GM23248 (cell line): ENCODE data around the gene SPEN. TPM values are rescaled to one million over a fixed set of nuclear protein-coding genes. Genes with fewer than 3 reads are reported as not detected.

ENCODE experiments used
- DNase-seq: peaks from one replicate; pipeline ENCODE4 v3.0.0-alpha.2; 2015
- H2AFZ ChIP-seq: fragments of 200-600 bp; sonication (generic); 2 replicates; pipeline ENCODE4 v1.6.1; 2016; ENCODE audit warnings: antibody characterized with exemption
- H3F3A ChIP-seq: fragments of 200-600 bp; sonication (generic); 2 replicates; pipeline ENCODE4 v1.6.1; 2016; ENCODE audit warnings: mild to moderate bottlenecking, antibody characterized with exemption, mixed run types; ENCODE audit not compliant: insufficient read depth
- H3K27ac ChIP-seq: fragments of 200-600 bp; sonication (generic); 2 replicates; pipeline ENCODE4 v1.5.1; 2016; ENCODE audit warnings: mild to moderate bottlenecking
- H3K27me3 ChIP-seq: fragments of 200-600 bp; sonication (generic); replicated peaks from 2 replicates; pipeline ENCODE4 v1.6.1; 2016; ENCODE audit warnings: mild to moderate bottlenecking; ENCODE audit not compliant: insufficient read depth
- H3K36me3 ChIP-seq: fragments of 200-600 bp; sonication (generic); 2 replicates; pipeline ENCODE4 v1.6.1; 2016; ENCODE audit warnings: low read depth, mild to moderate bottlenecking
- H3K4me1 ChIP-seq: fragments of 200-600 bp; sonication (generic); 2 replicates; pipeline ENCODE4 v1.6.1; 2016; ENCODE audit warnings: mild to moderate bottlenecking; ENCODE audit not compliant: insufficient read depth
- H3K4me2 ChIP-seq: fragments of 200-600 bp; sonication (generic); one replicate; pipeline ENCODE4 v1.6.1; 2016; ENCODE audit warnings: mild to moderate bottlenecking; ENCODE audit not compliant: unreplicated experiment
- H3K4me3 ChIP-seq: fragments of 200-600 bp; sonication (generic); 2 replicates; pipeline ENCODE4 v1.5.1; 2016; ENCODE audit warnings: mild to moderate bottlenecking
- H3K79me2 ChIP-seq: fragments of 200-600 bp; sonication (generic); 2 replicates; pipeline ENCODE4 v1.6.1; 2016; ENCODE audit warnings: mild to moderate bottlenecking; ENCODE audit not compliant: insufficient read depth
- H3K9ac ChIP-seq: fragments of 200-600 bp; sonication (generic); 2 replicates; pipeline ENCODE4 v1.6.1; 2016; ENCODE audit warnings: mild to moderate bottlenecking
- H3K9me2 ChIP-seq: fragments of 200-600 bp; sonication (generic); 2 replicates; pipeline ENCODE4 v1.6.1; 2016; ENCODE audit warnings: mixed run types, mild to moderate bottlenecking, moderate library complexity; ENCODE audit not compliant: insufficient read depth
- H3K9me3 ChIP-seq: fragments of 200-600 bp; sonication (generic); one replicate; pipeline ENCODE4 v1.6.1; 2017; ENCODE audit warnings: low read depth
- H4K20me1 ChIP-seq: fragments of 200-600 bp; sonication (generic); 2 replicates; pipeline ENCODE4 v1.6.0; 2016; ENCODE audit not compliant: insufficient read depth
- EZH2 ChIP-seq: fragments of 200-600 bp; sonication (generic); IDR thresholded peaks from 2 replicates; pipeline ENCODE4 v1.6.1; 2018; ENCODE audit warnings: antibody characterized with exemption, mild to moderate bottlenecking; ENCODE audit not compliant: insufficient read depth, poor library complexity, severe bottlenecking
- EZH2phosphoT487 ChIP-seq: fragments of 200-600 bp; sonication (generic); IDR thresholded peaks from 2 replicates; pipeline ENCODE4 v1.6.1; 2018; ENCODE audit warnings: antibody characterized with exemption, moderate library complexity, mild to moderate bottlenecking, low read depth; ENCODE audit not compliant: insufficient read depth
- WGBS, 2 experiments: methylation state at CpG; one replicate each; pipeline ENCODE4 v1.1.6; 2015 to 2017; ENCODE audit warnings: low lambda C conversion rate in 2 of 2, low coverage in 1 of 2; ENCODE audit errors: missing lambda C conversion rate in 2 of 2; 5-methylcytosine and 5-hydroxymethylcytosine counted together
- in situ Hi-C: fragments of 300-500 bp; cut with MboI; formaldehyde crosslinking; loops from 2 replicates; pipeline ENCODE4 v1.15.0; 2020
- polyA plus RNA-seq: library from polyadenylated mRNA; unstranded; fragments of >200 nt; fragmentation: Nextera tagmentation; extraction: Ambion mirVana; gene quantifications from 2 replicates; pipeline ENCODE4 v1.2.1, GENCODE V29; 2016
- total RNA-seq: library from RNA; depleted of rRNA; stranded (reverse); fragments of >200 nt; shearing (Covaris generic); gene quantifications from 2 replicates; pipeline ENCODE4 v1.2.3, GENCODE V29; 2014

SPEN gene
- total and polyA plus RNA-seq, 2 experiments from 2014 or later: 16.5 to 17.2 TPM

- in situ Hi-C loops: no loop called here
- no peak overlapping the region for H3K4me3 ChIP-seq
- H3F3A ChIP-seq: peaks cover 28% of the 10 kb centered on the region
- H3K9me2 ChIP-seq: no peaks in the 10 kb centered on the region
- no peak for TF ChIP-seq EZH2phosphoT487
- TF ChIP-seq EZH2: no peak
- no peak for DNase-seq
- no peak overlapping the region for H3K4me2 ChIP-seq
- peaks cover 12% of the 10 kb centered on the region; the same call in 1 of the 2 replicates for H3K79me2 ChIP-seq
- H4K20me1 ChIP-seq: no peaks in the 10 kb centered on the region
- peak overlapping the region; percentile 44 for H3K27ac ChIP-seq
- peaks cover 9% of the 10 kb centered on the region for H3K4me1 ChIP-seq
- peaks cover 22% of the 10 kb centered on the region; the same call in 1 of the 2 replicates for H3K36me3 ChIP-seq
- 86 to 94% methylated on average over 7 of the region's 7 CpGs for WGBS, 2 experiments
- H3K9ac ChIP-seq: no peak overlapping the region
- H3K9me3 ChIP-seq: no peaks in the 10 kb centered on the region
- no peak overlapping the region for H2AFZ ChIP-seq
- H3K27me3 ChIP-seq: no peaks in the 10 kb centered on the region
Observed at GRCh38 chr1:15937146-15937545, 89.6 kb downstream of the SPEN start.

- peak; percentile 64 for DNase-seq
- peak overlapping the region; percentile 44 for H3K27ac ChIP-seq
- peaks cover 9% of the 10 kb centered on the region for H3K4me1 ChIP-seq
- peaks cover 13% of the 10 kb centered on the region; the same call in 1 of the 2 replicates for H3K79me2 ChIP-seq
- H4K20me1 ChIP-seq: no peaks in the 10 kb centered on the region
- no peaks in the 10 kb centered on the region for H3K9me3 ChIP-seq
- H3K9me2 ChIP-seq: no peaks in the 10 kb centered on the region
- TF ChIP-seq EZH2phosphoT487: no peak
- no peak for TF ChIP-seq EZH2
- in situ Hi-C loops: no loop called here
- H3K4me2 ChIP-seq: no peak overlapping the region
- H3K27me3 ChIP-seq: no peaks in the 10 kb centered on the region
- H3K36me3 ChIP-seq: peaks cover 25% of the 10 kb centered on the region; the same call in 1 of the 2 replicates
- peaks cover 28% of the 10 kb centered on the region for H3F3A ChIP-seq
- 64 to 70% methylated on average over 14 of the region's 14 CpGs for WGBS, 2 experiments
- no peak overlapping the region for H2AFZ ChIP-seq
- no peak overlapping the region for H3K4me3 ChIP-seq
- H3K9ac ChIP-seq: no peak overlapping the region
Observed at GRCh38 chr1:15937706-15938168, 90.2 kb downstream of the SPEN start.

GRCh38 chr1:15938628-15939161 is 91.2 kb downstream of the SPEN start:
- Histone ChIP-seq H3K9me3 (no peaks in the 10 kb centered on the region), H2AFZ (no peak overlapping the region), H4K20me1 (no peaks in the 10 kb centered on the region), H3K27me3 (no peaks in the 10 kb centered on the region), H3K9me2 (no peaks in the 10 kb centered on the region), H3K79me2 (peaks cover 19% of the 10 kb centered on the region; the same call in 1 of the 2 replicates), H3K4me1 (peaks cover 9% of the 10 kb centered on the region), H3K9ac (no peak overlapping the region), H3K4me3 (no peak overlapping the region), H3K4me2 (no peak overlapping the region), H3K36me3 (peaks cover 30% of the 10 kb centered on the region; the same call in 1 of the 2 replicates), H3K27ac (peak overlapping the region; percentile 75; the same call in 1 of the 2 replicates), H3F3A (peaks cover 28% of the 10 kb centered on the region)
- TF ChIP-seq EZH2: no peak
- no peak for TF ChIP-seq EZH2phosphoT487
- no peak for DNase-seq
- in situ Hi-C loops: no loop called here
- WGBS, 2 experiments: 82 to 84% methylated on average over 8 of the region's 8 CpGs

- WGBS, 2 experiments: 29 to 36% methylated on average over 17 of the region's 17 CpGs
Observed at GRCh38 chr1:15939181-15940109, 91.9 kb downstream of the SPEN start.

More at GRCh38 chr1:15939181-15940109, 91.9 kb downstream of the SPEN start:
- H3K79me2 ChIP-seq: peaks cover 19% of the 10 kb centered on the region; the same call in 1 of the 2 replicates
- H3F3A ChIP-seq: peaks cover 28% of the 10 kb centered on the region
- H3K4me2 ChIP-seq: no peak overlapping the region
- TF ChIP-seq EZH2: no peak
- TF ChIP-seq EZH2phosphoT487: no peak
- no peaks in the 10 kb centered on the region for H4K20me1 ChIP-seq
- H3K9me2 ChIP-seq: no peaks in the 10 kb centered on the region
- H3K27ac ChIP-seq: peak overlapping the region; percentile 75
- in situ Hi-C loops: no loop called here
- H3K4me3 ChIP-seq: peak overlapping the region; percentile 8; the same call in 1 of the 2 replicates
- DNase-seq: peak; percentile 67
- H3K9ac ChIP-seq: peak overlapping the region; percentile 50
- H3K27me3 ChIP-seq: no peaks in the 10 kb centered on the region
- H2AFZ ChIP-seq: no peak overlapping the region
- no peaks in the 10 kb centered on the region for H3K9me3 ChIP-seq
- peaks cover 30% of the 10 kb centered on the region; the same call in 1 of the 2 replicates for H3K36me3 ChIP-seq
- peaks cover 9% of the 10 kb centered on the region for H3K4me1 ChIP-seq
